CD4-positive, alpha-beta T cell (primary cell): ENCODE measurements around the gene LIG3. TPM values are rescaled to one million over a fixed set of nuclear protein-coding genes. Genes with fewer than 3 reads are reported as not detected.

Experiments
- ATAC-seq: fragments of 200-7000 bp; cut with Tn5 transposase; one replicate; pipeline ENCODE4 v1.10.0; 2022; ENCODE audit warnings: mild to moderate bottlenecking; ENCODE audit not compliant: poor library complexity
- CTCF ChIA-PET: fragments of 350-600 bp; sonication (Branson Sonifier 250); formaldehyde crosslinking; loops from one replicate; lab custom pipeline; 2021; ENCODE audit warnings: antibody characterized with exemption, inconsistent platforms; lab: Charles Lee
- POLR2A ChIA-PET: fragments of 350-600 bp; sonication (Branson Sonifier 250); formaldehyde crosslinking; loops from one replicate; lab custom pipeline; 2021; ENCODE audit warnings: antibody characterized with exemption, inconsistent platforms; lab: Charles Lee
- DNase-seq, 14 experiments: peaks; one replicate each; pipeline ENCODE4 v3.0.0-alpha.2; 2013 to 2020; ENCODE audit warnings: mixed read lengths in 2 of 14
- H3K27ac ChIP-seq, 2 donors: one replicate each; pipeline versions ENCODE4 v1.5.1 to v1.7.0; 2013; ENCODE audit warnings: low read length in 2 of 2, low read depth in 1 of 2, mild to moderate bottlenecking in 1 of 2
- H3K27me3 ChIP-seq, 2 experiments: 1 replicate in 1 of 2; 2 replicates in 1 of 2; pipeline versions ENCODE4 v1.6.1 to v1.7.0; 2013; ENCODE audit warnings: low read length in 2 of 2, control low read depth in 1 of 2, mild to moderate bottlenecking in 1 of 2, moderate library complexity in 1 of 2; ENCODE audit not compliant: insufficient read depth in 2 of 2, control insufficient read depth in 1 of 2
- H3K36me3 ChIP-seq: one replicate; pipeline ENCODE4 v1.6.1; 2013; ENCODE audit warnings: low read length, control low read depth; ENCODE audit not compliant: insufficient read depth
- H3K4me1 ChIP-seq: one replicate; pipeline ENCODE4 v1.6.1; 2013; ENCODE audit warnings: low read length, control low read depth; ENCODE audit not compliant: insufficient read depth
- H3K4me3 ChIP-seq: one replicate; pipeline ENCODE4 v1.5.1; 2013; ENCODE audit warnings: mild to moderate bottlenecking, low read length, moderate library complexity
- H3K9me3 ChIP-seq, 2 experiments: 1 replicate in 1 of 2; 2 replicates in 1 of 2; pipeline versions ENCODE4 v1.6.1 to v1.7.0; 2013; ENCODE audit warnings: low read length in 2 of 2, mild to moderate bottlenecking in 2 of 2, control low read depth in 1 of 2, moderate library complexity in 1 of 2; ENCODE audit not compliant: control insufficient read depth in 1 of 2, insufficient read depth in 1 of 2
- H3K27ac Mint-ChIP-seq: one replicate; pipeline ENCODE4 v1.8.0; 2020; ENCODE audit warnings: mixed read lengths
- H3K27me3 Mint-ChIP-seq: one replicate; pipeline ENCODE4 v1.8.0; 2021; ENCODE audit warnings: mixed read lengths
- H3K36me3 Mint-ChIP-seq: one replicate; pipeline ENCODE4 v1.8.0; 2021; ENCODE audit warnings: low read depth, mixed read lengths
- H3K4me1 Mint-ChIP-seq: one replicate; pipeline ENCODE4 v1.8.0; 2021; ENCODE audit warnings: low read depth, mixed read lengths
- H3K4me3 Mint-ChIP-seq: one replicate; pipeline ENCODE4 v1.8.0; 2020; ENCODE audit warnings: mild to moderate bottlenecking, mixed read lengths
- H3K9me3 Mint-ChIP-seq: one replicate; pipeline ENCODE4 v1.8.0; 2020; ENCODE audit warnings: mixed read lengths
- CTCF ChIP-seq: fragments of 200-600 bp; IDR thresholded peaks from one replicate; pipeline ENCODE4 v1.8.0; 2022; ENCODE audit warnings: antibody characterized with exemption, mild to moderate bottlenecking
- intact Hi-C, 2 experiments: fragments of 100-400 bp; cut with DNase I in 1 of 2; cut with micrococcal nuclease in 1 of 2; formaldehyde crosslinking; loops; one replicate each; pipeline versions ENCODE4 v1.15.1 to v1.9.0; 2023 to 2025; cut with DNase I, micrococcal nuclease
- total RNA-seq, 174 experiments: library from RNA in 2 of 174; stranded (reverse) in 2 of 174; gene quantifications; one replicate each; pipeline ENCODE4 v1.2.3 and lab custom pipeline; 2021 to 2026

The LIG3 gene
- total RNA-seq, 2 experiments from 2014 or later = 44.6 to 49.1 TPM

GRCh38 chr17:35028531-35029262, 48.4 kb downstream of the LIG3 start:
- ChIA-PET POLR2A (interaction anchor here (1.2 to 1.8 kb wide), 2 partner anchors 12 to 20 kb away, joined by 3 to 6 read pairs; no protein-coding TSS in a partner anchor), CTCF (interaction anchor here (0.6 to 1.3 kb wide), 3 partner anchors 12 to 776 kb away, joined by 3 to 4 read pairs (median 3); no protein-coding TSS in a partner anchor)
- H3K27me3 ChIP-seq = no peaks in the 10 kb centered on the region
- Mint-ChIP-seq H3K9me3 (no peaks in the 10 kb centered on the region), H3K4me3 (no peak overlapping the region), H3K27me3 (no peaks in the 10 kb centered on the region), H3K27ac (peak overlapping the region; percentile 68), H3K36me3 (peaks cover 47% of the 10 kb centered on the region), H3K4me1 (peaks cover 54% of the 10 kb centered on the region)
- no peak overlapping the region for H3K4me3 ChIP-seq
- DNase-seq (no peak), ATAC-seq (no peak)
- H3K27ac ChIP-seq = peak overlapping the region in 1 of 2 donors; percentile 27
- H3K9me3 ChIP-seq = no peaks in the 10 kb centered on the region
- H3K4me1 ChIP-seq = peaks cover 16% of the 10 kb centered on the region
- intact Hi-C loops = no loop called here
- TF ChIP-seq CTCF = no peak
- peaks cover 22% of the 10 kb centered on the region for H3K36me3 ChIP-seq

GRCh38 chr17:35030780-35031179, 50.5 kb downstream of the LIG3 start:
- Mint-ChIP-seq H3K9me3 (no peaks in the 10 kb centered on the region), H3K4me3 (no peak overlapping the region), H3K36me3 (peaks cover 38% of the 10 kb centered on the region), H3K27me3 (no peaks in the 10 kb centered on the region), H3K4me1 (peaks cover 40% of the 10 kb centered on the region), H3K27ac (peak overlapping the region; percentile 47)
- DNase-seq (no peak), ATAC-seq (no peak)
- no peak for TF ChIP-seq CTCF
- intact Hi-C loops = no loop called here
- ChIA-PET POLR2A (no interaction called here), CTCF (no interaction called here)
- no peak overlapping the region for H3K27ac ChIP-seq
- H3K27me3 ChIP-seq = no peaks in the 10 kb centered on the region
- H3K4me3 ChIP-seq = no peak overlapping the region
- H3K36me3 ChIP-seq = peaks cover 15% of the 10 kb centered on the region
- peaks cover 9% of the 10 kb centered on the region for H3K4me1 ChIP-seq
- H3K9me3 ChIP-seq = no peaks in the 10 kb centered on the region

- TF ChIP-seq CTCF = no peak
- peaks cover 30% of the 10 kb centered on the region for H3K36me3 Mint-ChIP-seq
- no peak overlapping the region for H3K27ac ChIP-seq
- H3K27me3 ChIP-seq = no peaks in the 10 kb centered on the region
- H3K4me3 Mint-ChIP-seq = no peak overlapping the region
- no peak for ATAC-seq
- H3K4me1 Mint-ChIP-seq = peaks cover 35% of the 10 kb centered on the region
- ChIA-PET CTCF (no interaction called here), POLR2A (no interaction called here)
- H3K9me3 ChIP-seq = no peaks in the 10 kb centered on the region
- intact Hi-C loops = no loop called here
- no peaks in the 10 kb centered on the region for H3K27me3 Mint-ChIP-seq
- no peaks in the 10 kb centered on the region for H3K9me3 Mint-ChIP-seq
- H3K4me1 ChIP-seq = peaks cover 25% of the 10 kb centered on the region
- H3K27ac Mint-ChIP-seq = peak overlapping the region; percentile 5
- peaks cover 6% of the 10 kb centered on the region for H3K36me3 ChIP-seq
- no peak for DNase-seq
- no peak overlapping the region for H3K4me3 ChIP-seq
These were observed 58.1 kb downstream of the LIG3 start for GRCh38 chr17:35038453-35038852.
